Transverse colon (tissue), 4 donors: Measurements from ENCODE around the gene PDE6D. TPM values are rescaled to one million over a fixed set of nuclear protein-coding genes. Genes with fewer than 3 reads are reported as not detected.
"Not testable (repeated sequence)": the region's sequence is repeated elsewhere in the genome, so short reads cannot be mapped to it uniquely, and the experiment has no call there.

Source experiments
- DNase-seq: peaks from one replicate; pipeline ENCODE4 v3.0.0-alpha.2; 2019
- H3K27ac ChIP-seq, 4 donors: fragments of 200-600 bp; sonication (generic); 2 replicates each; pipeline ENCODE4 v1.5.1; 2016 to 2018; ENCODE audit warnings: inconsistent platforms in 4 of 4
- H3K27me3 ChIP-seq: fragments of 200-600 bp; sonication (generic); 2 replicates; pipeline ENCODE4 v1.5.1; 2017; ENCODE audit warnings: inconsistent platforms
- H3K36me3 ChIP-seq, 4 donors: fragments of 200-600 bp; sonication (generic); 2 replicates each; pipeline ENCODE4 v1.5.1; 2017 to 2019; ENCODE audit warnings: inconsistent platforms in 4 of 4
- H3K4me1 ChIP-seq, 4 donors: fragments of 200-600 bp; sonication (generic); 2 replicates each; pipeline ENCODE4 v1.5.1; 2017 to 2020; ENCODE audit warnings: inconsistent platforms in 4 of 4
- H3K4me3 ChIP-seq, 4 donors: fragments of 200-600 bp; sonication (generic); 1 replicate in 1 of 4; 2 replicates in 3 of 4; pipeline versions ENCODE4 v1.5.1 to v1.6.1; 2017 to 2019; ENCODE audit warnings: inconsistent platforms in 4 of 4
- H3K9me3 ChIP-seq, 2 donors: fragments of 200-600 bp; sonication (generic); 2 replicates each; pipeline ENCODE4 v1.5.1; 2017 to 2019; ENCODE audit warnings: inconsistent platforms in 2 of 2
- CTCF ChIP-seq, 5 experiments: fragments of 200-600 bp in 3 of 5; fragments of 450-650 bp in 2 of 5; sonication (generic) in 3 of 5; IDR thresholded peaks; 1 replicate in 2 of 5; 2 replicates in 3 of 5; pipeline ENCODE4 v1.5.1; 2016 to 2017; ENCODE audit warnings: antibody characterized with exemption in 5 of 5, inconsistent platforms in 3 of 5, mild to moderate bottlenecking in 2 of 5, moderate library complexity in 1 of 5
- EP300 ChIP-seq: sonication (generic); formaldehyde crosslinking; IDR thresholded peaks from one replicate; pipeline ENCODE4 v1.6.1; 2017; ENCODE audit warnings: antibody characterized with exemption, low read depth
- POLR2A ChIP-seq: fragments of 450-650 bp; IDR thresholded peaks from one replicate; pipeline ENCODE4 v1.6.1; 2016; ENCODE audit warnings: antibody characterized with exemption, mild to moderate bottlenecking, moderate library complexity
- POLR2AphosphoS5 ChIP-seq, 3 donors: sonication (generic); formaldehyde crosslinking; IDR thresholded peaks; one replicate each; pipeline ENCODE4 v1.6.1; 2016; ENCODE audit warnings: antibody characterized with exemption in 3 of 3
- WGBS, 2 donors: methylation state at CpG; one replicate each; pipeline ENCODE4 v1.1.5; 2018; ENCODE audit warnings: low coverage in 1 of 2; 5-methylcytosine and 5-hydroxymethylcytosine counted together
- in situ Hi-C, 4 donors: fragments of 200-750 bp; cut with MboI; loops; one replicate each; pipeline versions ENCODE4 v1.15.0 to v1.15.1; 2017; ENCODE audit warnings: low sequenced_read_pairs in 3 of 4, low pct_ligation_motif_present in 1 of 4, low pct_unique_long_range_greater_than_20kb in 1 of 4
- intact Hi-C: fragments of 100-400 bp; cut with DNase I; formaldehyde crosslinking; loops from one replicate; pipeline ENCODE4 v1.15.1; 2023; ENCODE audit warnings: low total_unique reads
- total RNA-seq, 4 donors: library from RNA; depleted of rRNA; stranded (reverse); fragments of >200 nt; gene quantifications; one replicate each; pipeline ENCODE4 v1.1.0, GENCODE V29; 2016

The PDE6D gene
- total RNA-seq, 4 donors from 2014 or later, result 4.8 to 34.1 (median 20.7) TPM

DNA sequence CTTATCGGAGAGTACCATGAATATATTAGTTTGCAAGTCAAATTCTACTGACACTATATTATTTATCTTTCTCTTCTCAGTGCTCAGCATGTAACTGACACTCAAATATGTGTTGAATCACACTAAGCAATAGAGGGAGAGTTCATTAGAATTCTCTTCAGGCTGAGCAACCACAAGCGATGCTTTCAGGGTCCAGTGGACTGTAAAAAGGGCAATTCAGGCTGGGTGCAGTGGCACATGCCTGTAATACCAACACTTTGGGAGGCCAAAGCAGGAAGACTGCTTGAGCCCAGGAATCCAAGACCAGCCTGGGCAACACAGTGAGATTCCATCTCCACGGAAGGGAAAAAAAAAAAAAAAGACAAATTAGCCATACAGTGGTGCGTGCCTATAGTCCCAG is 16.3 kb downstream of the PDE6D start:
- in situ Hi-C loops, result no loop called here
- Histone ChIP-seq H3K36me3 (no peaks in the 10 kb centered on the region), H3K4me3 (no peak overlapping the region), H3K27ac (no peak overlapping the region), H3K9me3 (no peaks in the 10 kb centered on the region), H3K4me1 (no peaks in the 10 kb centered on the region), H3K27me3 (no peaks in the 10 kb centered on the region)
- 90 to 100% methylated on average over 2 to 4 of the region's 4 CpGs for WGBS, 2 donors
- intact Hi-C loops, result no loop called here
- no peak for TF ChIP-seq POLR2AphosphoS5 (IDR thresholded peaks at IDR 0.05)
- TF ChIP-seq EP300, result no peak
- TF ChIP-seq POLR2A, result no peak
- TF ChIP-seq CTCF (IDR thresholded peaks at IDR 0.05), result no peak
- DNase-seq, result no peak

DNA sequence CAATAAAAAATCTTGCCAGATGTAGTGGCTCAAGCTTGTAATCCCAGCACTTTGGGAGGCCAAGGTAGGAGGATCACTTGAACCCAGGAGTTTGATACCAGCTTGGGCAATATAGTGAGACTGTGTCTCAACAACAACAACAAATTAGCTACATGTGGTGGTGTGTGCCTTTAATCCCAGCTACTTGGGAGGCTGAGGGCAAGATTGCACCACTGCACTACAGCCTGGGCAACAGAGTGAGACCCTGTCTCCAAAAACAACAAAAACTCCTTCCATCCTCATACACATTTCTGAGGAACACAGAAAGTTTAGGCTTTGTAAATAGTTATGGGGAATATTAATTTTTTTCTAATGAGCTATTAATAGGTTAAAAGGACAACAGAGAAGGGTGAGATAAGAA is 17.0 kb downstream of the PDE6D start:
- no peak for TF ChIP-seq POLR2A
- TF ChIP-seq CTCF (IDR thresholded peaks at IDR 0.05), result no peak
- no peak for TF ChIP-seq POLR2AphosphoS5 (IDR thresholded peaks at IDR 0.05)
- no peak for TF ChIP-seq EP300
- H3K4me1 ChIP-seq, result no peaks in the 10 kb centered on the region
- in situ Hi-C loops (no loop called here), intact Hi-C loops (no loop called here)
- no peaks in the 10 kb centered on the region for H3K36me3 ChIP-seq
- H3K9me3 ChIP-seq, result no peaks in the 10 kb centered on the region
- DNase-seq, result no peak
- H3K27ac ChIP-seq, result no peak overlapping the region
- no peak overlapping the region for H3K4me3 ChIP-seq
- H3K27me3 ChIP-seq, result no peaks in the 10 kb centered on the region

- H3K27ac ChIP-seq, result no peak overlapping the region
- DNase-seq, result no peak
- in situ Hi-C loops, result no loop called here
- no peaks in the 10 kb centered on the region for H3K9me3 ChIP-seq
- intact Hi-C loops, result no loop called here
- H3K27me3 ChIP-seq, result no peaks in the 10 kb centered on the region
- H3K4me1 ChIP-seq, result no peaks in the 10 kb centered on the region
- whole genome bisulfite sequencing, 2 donors, result 87 to 89% methylated on average over 2 of the region's 2 CpGs
- TF ChIP-seq POLR2AphosphoS5 (IDR thresholded peaks at IDR 0.05), result no peak
- H3K36me3 ChIP-seq, result no peaks in the 10 kb centered on the region
- H3K4me3 ChIP-seq, result no peak overlapping the region
Observed at GRCh38 chr2:231761735-231762134, 19.3 kb downstream of the PDE6D start.

DNA sequence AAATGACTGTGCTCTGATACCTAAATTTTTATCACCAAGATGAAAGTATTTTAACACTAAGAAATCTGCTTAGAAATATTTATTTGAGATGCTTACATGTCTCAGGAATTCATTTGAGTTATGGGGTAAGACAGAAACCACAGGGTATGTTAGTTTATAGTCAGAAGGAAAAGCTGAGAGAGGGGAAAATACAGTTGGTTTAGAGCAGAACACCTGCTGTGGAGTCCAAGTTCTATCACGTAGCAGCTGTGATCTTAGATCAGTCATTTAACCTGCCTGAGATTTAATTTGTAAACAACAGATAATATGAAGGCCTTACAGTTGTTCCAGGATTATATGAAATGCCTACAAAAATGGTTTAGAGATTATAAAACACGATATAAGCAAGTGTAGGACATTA is 29.0 kb downstream of the PDE6D start:
- no peak overlapping the region for H3K27ac ChIP-seq
- no peak for DNase-seq
- intact Hi-C loops (no loop called here), in situ Hi-C loops (no loop called here)
- 67 to 68% methylated on average over 2 of the region's 2 CpGs for WGBS, 2 donors
- no peaks in the 10 kb centered on the region for H3K4me1 ChIP-seq
- no peak overlapping the region for H3K4me3 ChIP-seq
- H3K36me3 ChIP-seq, result no peaks in the 10 kb centered on the region
- no peaks in the 10 kb centered on the region for H3K9me3 ChIP-seq
- no peak for TF ChIP-seq EP300
- TF ChIP-seq CTCF (IDR thresholded peaks at IDR 0.05), result no peak
- TF ChIP-seq POLR2A, result no peak
- no peaks in the 10 kb centered on the region for H3K27me3 ChIP-seq

DNA sequence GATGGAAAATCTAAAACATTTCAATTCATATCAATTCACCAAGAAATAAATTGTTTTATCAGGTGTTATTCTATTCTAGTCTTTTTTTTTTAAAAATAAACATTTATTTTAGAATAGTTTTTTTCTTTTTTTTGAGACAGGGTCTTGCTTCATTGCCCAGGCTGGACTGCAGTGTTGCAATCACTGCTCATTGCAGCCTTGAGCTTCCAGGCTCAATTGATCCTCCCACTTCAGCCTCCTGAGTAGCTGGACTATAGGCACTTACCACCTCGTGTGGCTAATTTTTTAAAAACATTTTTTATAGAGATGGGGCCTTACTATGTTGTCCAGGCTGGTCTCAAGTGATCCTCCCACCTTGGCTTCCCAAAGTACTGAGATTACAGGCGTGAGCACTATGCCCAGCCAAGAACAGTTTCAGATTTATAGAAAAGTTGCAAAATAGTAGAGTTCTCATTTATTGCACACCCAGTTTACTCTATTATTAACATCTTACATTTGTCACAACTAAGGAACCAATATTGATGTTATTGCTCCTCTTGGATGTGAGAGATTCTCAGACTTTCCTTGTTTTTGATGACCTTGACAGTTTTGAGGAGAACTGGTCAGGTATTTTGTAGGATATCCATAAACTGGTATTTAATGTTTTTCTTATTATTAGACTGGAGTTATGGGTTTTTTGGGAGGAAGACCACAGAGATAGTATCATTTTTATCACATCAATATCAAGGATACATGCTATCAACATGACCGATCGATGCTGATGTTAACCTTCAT is 29.9 kb downstream of the PDE6D start:
- TF ChIP-seq POLR2AphosphoS5 (IDR thresholded peaks at IDR 0.05), result no peak
- no peak for TF ChIP-seq POLR2A
- TF ChIP-seq CTCF (IDR thresholded peaks at IDR 0.05), result no peak
- TF ChIP-seq EP300, result no peak
- intact Hi-C loops (no loop called here), in situ Hi-C loops (no loop called here)
- no peaks in the 10 kb centered on the region for H3K27me3 ChIP-seq
- H3K4me1 ChIP-seq, result no peaks in the 10 kb centered on the region
- no peak overlapping the region for H3K4me3 ChIP-seq
- H3K36me3 ChIP-seq, result no peaks in the 10 kb centered on the region
- H3K9me3 ChIP-seq, result no peaks in the 10 kb centered on the region
- no peak overlapping the region for H3K27ac ChIP-seq
- 89 to 91% methylated on average over 4 of the region's 4 CpGs for whole genome bisulfite sequencing, 2 donors
- DNase-seq, result no peak

GRCh38 chr2:231749016-231749415 is 32.1 kb downstream of the PDE6D start:
- DNase-seq, H3K4me3 ChIP-seq, intact Hi-C loops, H3K36me3 ChIP-seq, H3K27me3 ChIP-seq, H3K9me3 ChIP-seq, in situ Hi-C loops, H3K4me1 ChIP-seq, H3K27ac ChIP-seq: not testable (repeated sequence)
- WGBS, 2 donors, result 91% methylated on average over 4 to 10 of the region's 10 CpGs

- H3K9me3 ChIP-seq, in situ Hi-C loops, H3K4me1 ChIP-seq, intact Hi-C loops, DNase-seq, H3K4me3 ChIP-seq, H3K27ac ChIP-seq, H3K27me3 ChIP-seq, H3K36me3 ChIP-seq: not testable (repeated sequence)
- 70 to 74% methylated on average over 2 to 6 of the region's 6 CpGs for WGBS, 2 donors
Observed at GRCh38 chr2:231748153-231748896, 32.8 kb downstream of the PDE6D start.
